Measurements from ENCODE around the gene GLT1D1.

DNA sequence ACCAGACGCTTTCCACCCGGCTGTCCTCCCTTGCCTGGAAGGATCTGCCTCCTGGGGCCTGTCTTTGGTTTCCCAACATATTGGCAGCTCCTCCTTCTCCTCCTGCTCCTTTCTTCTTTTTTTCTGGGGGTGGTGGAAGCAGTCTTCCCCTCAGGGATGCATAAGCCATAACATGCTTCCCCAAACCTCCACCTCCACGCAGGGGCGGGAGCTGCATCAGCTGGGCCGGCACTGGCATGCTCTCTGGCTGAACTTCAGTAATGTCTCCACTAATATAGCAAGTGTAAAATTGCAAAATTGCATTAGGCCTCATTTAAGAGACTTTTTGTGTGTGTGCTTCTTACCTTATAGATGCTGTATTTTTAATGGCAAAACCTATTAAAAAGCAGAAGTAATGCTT, 58.6 kb downstream of the GLT1D1 start:
- no peak for TF ChIP-seq POLR2A (IDR thresholded peaks at IDR 0.05)
- TF ChIP-seq, protein P1, sequence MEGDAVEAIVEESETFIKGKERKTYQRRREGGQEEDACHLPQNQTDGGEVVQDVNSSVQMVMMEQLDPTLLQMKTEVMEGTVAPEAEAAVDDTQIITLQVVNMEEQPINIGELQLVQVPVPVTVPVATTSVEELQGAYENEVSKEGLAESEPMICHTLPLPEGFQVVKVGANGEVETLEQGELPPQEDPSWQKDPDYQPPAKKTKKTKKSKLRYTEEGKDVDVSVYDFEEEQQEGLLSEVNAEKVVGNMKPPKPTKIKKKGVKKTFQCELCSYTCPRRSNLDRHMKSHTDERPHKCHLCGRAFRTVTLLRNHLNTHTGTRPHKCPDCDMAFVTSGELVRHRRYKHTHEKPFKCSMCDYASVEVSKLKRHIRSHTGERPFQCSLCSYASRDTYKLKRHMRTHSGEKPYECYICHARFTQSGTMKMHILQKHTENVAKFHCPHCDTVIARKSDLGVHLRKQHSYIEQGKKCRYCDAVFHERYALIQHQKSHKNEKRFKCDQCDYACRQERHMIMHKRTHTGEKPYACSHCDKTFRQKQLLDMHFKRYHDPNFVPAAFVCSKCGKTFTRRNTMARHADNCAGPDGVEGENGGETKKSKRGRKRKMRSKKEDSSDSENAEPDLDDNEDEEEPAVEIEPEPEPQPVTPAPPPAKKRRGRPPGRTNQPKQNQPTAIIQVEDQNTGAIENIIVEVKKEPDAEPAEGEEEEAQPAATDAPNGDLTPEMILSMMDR (IDR thresholded peaks at IDR 0.05) = no peak
